Measurements from ENCODE around the gene TMEM208.

Gene TMEM208

DNA sequence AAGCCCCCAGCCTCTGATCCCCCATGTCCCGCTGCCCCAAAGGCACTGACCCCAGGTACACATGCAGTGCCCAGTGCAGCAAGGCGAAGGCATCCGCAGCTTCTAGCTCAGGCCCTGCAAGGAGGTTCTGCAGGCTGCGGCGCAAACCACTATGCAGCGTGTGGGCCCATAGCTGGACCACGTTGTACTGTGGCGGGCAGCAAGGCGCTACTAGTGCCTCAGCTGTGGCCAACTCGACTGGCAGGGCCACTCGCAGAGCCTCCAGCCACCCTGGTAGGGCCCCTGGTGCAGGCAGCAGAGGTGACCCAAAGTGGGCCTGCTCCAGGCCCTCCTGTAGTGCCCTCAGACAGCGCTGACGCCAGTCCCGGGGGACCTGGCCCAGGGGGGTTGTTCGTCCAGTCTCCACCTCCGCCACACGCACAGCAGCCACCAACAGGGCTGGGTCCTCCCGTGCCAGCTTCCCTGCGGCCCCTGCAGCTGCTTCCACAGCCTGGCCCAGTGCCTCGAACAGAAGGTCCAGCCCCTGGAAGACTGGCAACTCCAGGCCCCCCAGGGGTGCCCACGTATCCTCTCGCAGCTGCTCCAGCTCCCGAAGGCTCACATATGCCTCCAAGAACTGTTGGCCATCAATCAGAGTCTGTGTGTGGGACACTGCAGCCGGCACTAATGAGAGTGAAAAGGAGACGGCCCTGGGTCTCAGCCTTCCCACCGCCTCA, 39.6 kb upstream of the TMEM208 start:
- Mint-ChIP-seq H3K9me3 (no peaks in the 10 kb centered on the region), H3K4me1 (ENCODE audit: low read depth) (peaks cover 21% of the 10 kb centered on the region), H3K27ac (no peak overlapping the region)

GRCh38 chr16:67188323-67188722, 38.6 kb upstream of the TMEM208 start:
- Mint-ChIP-seq H3K27me3 (peaks cover 24% of the 10 kb centered on the region), H3K4me3 (no peak overlapping the region), H3K27ac (no peak overlapping the region), H3K9me3 (no peaks in the 10 kb centered on the region), H3K4me1 (ENCODE audit: low read depth) (peaks cover 30% of the 10 kb centered on the region), H3K36me3 (ENCODE audit: low read depth) (peaks cover 10% of the 10 kb centered on the region)
- intact Hi-C loops (cut with micrococcal nuclease): loop anchor here (5.0 kb wide), 1 partner anchor 241 kb away; no protein-coding TSS in a partner anchor

More for the DNA sequence above, 39.6 kb upstream of the TMEM208 start:
- peaks cover 24% of the 10 kb centered on the region for H3K27me3 Mint-ChIP-seq
- intact Hi-C loops (cut with micrococcal nuclease): loop anchor here (5.0 kb wide), 1 partner anchor 240 kb away; no protein-coding TSS in a partner anchor
- H3K36me3 Mint-ChIP-seq (ENCODE audit: low read depth): peaks cover 3% of the 10 kb centered on the region
- no peak overlapping the region for H3K4me3 Mint-ChIP-seq

GRCh38 chr16:67188798-67189197, 38.1 kb upstream of the TMEM208 start:
- Mint-ChIP-seq H3K27me3 (peaks cover 24% of the 10 kb centered on the region), H3K4me3 (no peak overlapping the region), H3K9me3 (no peaks in the 10 kb centered on the region), H3K36me3 (ENCODE audit: low read depth) (peaks cover 15% of the 10 kb centered on the region), H3K4me1 (ENCODE audit: low read depth) (peaks cover 35% of the 10 kb centered on the region), H3K27ac (no peak overlapping the region)
- intact Hi-C loops (cut with micrococcal nuclease): loop anchor here (5.0 kb wide), 1 partner anchor 241 kb away; no protein-coding TSS in a partner anchor

DNA sequence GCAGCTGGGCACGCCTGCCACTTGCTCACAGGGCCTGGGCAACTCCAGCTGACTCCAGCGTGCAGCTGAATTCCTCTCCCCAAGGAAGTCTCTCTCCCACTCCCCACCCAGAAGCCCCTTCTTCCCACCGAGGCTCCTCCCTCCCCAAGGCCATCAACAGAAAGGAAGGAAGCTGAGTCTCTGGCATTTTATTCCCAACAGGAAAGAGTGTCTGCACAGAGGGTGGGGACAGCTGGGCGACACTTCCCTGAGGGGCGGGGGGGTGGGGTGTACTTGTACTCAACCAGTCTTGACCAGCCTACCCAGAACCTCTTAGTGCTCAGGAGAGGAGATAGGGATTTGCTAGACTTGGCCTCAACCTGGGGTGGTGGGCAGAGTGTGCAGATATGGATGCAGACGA, 36.9 kb upstream of the TMEM208 start, which contains the start of gene EXOC3L1:
EXOC3L1 (minus strand) TSS at position 96 of the 400 bp plus-strand sequence. CDS start 460 bp downstream, outside the sequence.
- Mint-ChIP-seq H3K36me3 (ENCODE audit: low read depth) (peaks cover 27% of the 10 kb centered on the region), H3K4me1 (ENCODE audit: low read depth) (peaks cover 41% of the 10 kb centered on the region), H3K27me3 (peaks cover 17% of the 10 kb centered on the region), H3K4me3 (no peak within 1 kb of the TSS), H3K9me3 (no peaks in the 10 kb centered on the region), H3K27ac (no peak within 1 kb of the TSS)
- intact Hi-C loops (cut with micrococcal nuclease): no loop called here

GRCh38 chr16:67190448-67191399, 36.2 kb upstream of the TMEM208 start:
- intact Hi-C loops (cut with micrococcal nuclease): no loop called here
- Mint-ChIP-seq H3K27ac (no peak overlapping the region), H3K36me3 (ENCODE audit: low read depth) (peaks cover 34% of the 10 kb centered on the region), H3K4me1 (ENCODE audit: low read depth) (peaks cover 37% of the 10 kb centered on the region), H3K4me3 (no peak overlapping the region), H3K9me3 (no peaks in the 10 kb centered on the region), H3K27me3 (peaks cover 11% of the 10 kb centered on the region)

GRCh38 chr16:67191411-67191994, 35.4 kb upstream of the TMEM208 start:
- Mint-ChIP-seq H3K9me3 (no peaks in the 10 kb centered on the region), H3K4me1 (ENCODE audit: low read depth) (peaks cover 44% of the 10 kb centered on the region), H3K27me3 (peaks cover 6% of the 10 kb centered on the region), H3K4me3 (peak overlapping the region; percentile 83), H3K27ac (no peak overlapping the region), H3K36me3 (ENCODE audit: low read depth) (peaks cover 42% of the 10 kb centered on the region)
- intact Hi-C loops (cut with micrococcal nuclease): no loop called here

DNA sequence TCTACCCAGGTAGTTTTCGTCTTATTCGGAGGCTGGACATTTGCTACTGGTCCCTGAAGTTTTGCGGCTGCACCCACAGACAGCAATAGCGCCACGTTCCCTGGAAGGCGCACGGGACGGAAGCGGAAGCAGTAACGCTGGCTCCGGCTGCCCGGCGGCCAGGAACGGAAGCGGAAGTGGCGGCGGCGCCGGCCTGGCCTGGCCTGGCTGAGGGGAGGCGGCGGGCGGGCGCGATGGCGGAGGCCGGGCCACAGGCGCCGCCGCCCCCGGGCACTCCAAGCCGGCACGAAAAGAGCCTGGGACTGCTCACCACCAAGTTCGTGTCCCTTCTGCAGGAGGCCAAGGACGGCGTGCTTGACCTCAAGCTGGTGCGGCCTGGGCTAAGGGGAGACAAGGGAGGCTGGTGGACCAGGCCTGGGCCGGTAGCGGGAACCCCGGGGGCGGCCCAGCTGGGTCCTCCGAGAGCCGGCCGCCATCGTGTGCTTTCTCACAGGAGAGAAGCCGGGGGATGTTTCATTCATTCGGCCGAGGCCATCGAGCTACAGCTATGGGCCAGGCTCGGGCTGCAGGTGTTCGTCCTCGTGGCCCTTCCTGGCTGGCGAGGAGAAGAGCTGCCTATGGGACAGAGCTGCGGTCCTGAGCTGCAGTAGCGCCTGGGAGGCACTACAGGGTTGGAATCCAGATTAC, 34.8 kb upstream of the TMEM208 start, which contains the start of gene E2F4:
E2F4 (plus strand) TSS at position 161 of the 687 bp plus-strand sequence; CDS start at position 234, 73 bp downstream.
- H3K36me3 Mint-ChIP-seq (ENCODE audit: low read depth): peaks cover 48% of the 10 kb centered on the region
- peak within 1 kb of the TSS; percentile 79 for H3K27ac Mint-ChIP-seq
- peaks cover under 1% of the 10 kb centered on the region for H3K27me3 Mint-ChIP-seq
- H3K4me3 Mint-ChIP-seq: peak within 1 kb of the TSS; percentile 83
- H3K9me3 Mint-ChIP-seq: no peaks in the 10 kb centered on the region
- intact Hi-C loops (cut with micrococcal nuclease): loop anchor here (2.0 kb wide), 1 partner anchor 35 kb away; the partner anchor contains the start of gene TMEM208
- peaks cover 50% of the 10 kb centered on the region for H3K4me1 Mint-ChIP-seq (ENCODE audit: low read depth)

- H3K27ac Mint-ChIP-seq: peak overlapping the region; percentile 79
- intact Hi-C loops (cut with micrococcal nuclease): loop anchor here (2.0 kb wide), 1 partner anchor 34 kb away; the partner anchor contains the start of gene TMEM208
- no peaks in the 10 kb centered on the region for H3K9me3 Mint-ChIP-seq
- no peaks in the 10 kb centered on the region for H3K27me3 Mint-ChIP-seq
- H3K4me3 Mint-ChIP-seq: peak overlapping the region; percentile 83
- peaks cover 56% of the 10 kb centered on the region for H3K36me3 Mint-ChIP-seq (ENCODE audit: low read depth)
- H3K4me1 Mint-ChIP-seq (ENCODE audit: low read depth): peaks cover 58% of the 10 kb centered on the region
These were observed 34.1 kb upstream of the TMEM208 start for GRCh38 chr16:67192781-67193361.

DNA sequence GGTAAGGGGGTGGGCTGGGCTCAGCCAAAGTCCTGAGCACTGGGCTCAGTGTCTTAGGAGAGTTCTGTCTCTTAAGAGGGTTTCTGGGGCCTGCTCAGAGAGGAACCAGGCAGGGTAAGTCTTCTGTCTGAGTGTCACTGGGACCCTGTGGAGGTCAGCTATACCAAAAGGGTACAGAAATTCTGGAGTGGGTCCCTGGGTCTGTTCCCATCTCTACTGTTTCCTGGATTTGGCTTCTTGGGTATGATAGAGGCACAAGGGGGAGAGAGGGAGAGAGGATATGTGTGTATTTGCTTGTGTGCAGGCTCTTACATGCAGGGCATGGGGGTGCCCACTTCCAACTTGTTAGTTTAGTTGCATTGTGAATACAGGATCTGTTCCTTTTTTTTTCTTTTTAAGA, 33.4 kb upstream of the TMEM208 start:
- Mint-ChIP-seq H3K27me3 (no peaks in the 10 kb centered on the region), H3K4me1 (ENCODE audit: low read depth) (peaks cover 64% of the 10 kb centered on the region), H3K9me3 (no peaks in the 10 kb centered on the region), H3K27ac (peak overlapping the region; percentile 79), H3K4me3 (peak overlapping the region; percentile 83), H3K36me3 (ENCODE audit: low read depth) (peaks cover 62% of the 10 kb centered on the region)
- intact Hi-C loops (cut with micrococcal nuclease): loop anchor here (2.0 kb wide), 1 partner anchor 33 kb away; the partner anchor contains the start of gene TMEM208

DNA sequence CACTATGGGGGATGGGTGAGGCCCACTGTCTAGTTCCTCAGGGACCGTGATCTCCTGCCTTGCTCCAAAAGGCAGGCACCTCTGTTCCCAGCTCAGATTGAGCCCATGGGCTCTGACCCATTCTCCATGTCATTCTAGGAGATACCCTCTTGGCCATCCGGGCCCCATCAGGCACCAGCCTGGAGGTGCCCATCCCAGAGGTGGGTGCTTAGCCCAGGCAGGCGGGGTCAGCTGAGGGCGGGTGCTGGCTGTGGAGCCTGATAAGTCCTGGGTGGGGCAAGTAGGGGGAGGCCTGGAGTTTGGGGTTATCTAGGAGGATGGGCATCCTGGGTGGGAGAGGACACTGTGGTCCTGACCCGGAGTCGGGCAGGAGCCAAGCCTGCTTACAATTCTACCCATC, 32.7 kb upstream of the TMEM208 start:
- Mint-ChIP-seq H3K36me3 (ENCODE audit: low read depth) (peaks cover 65% of the 10 kb centered on the region), H3K27ac (peak overlapping the region; percentile 79), H3K4me3 (no peak overlapping the region), H3K27me3 (no peaks in the 10 kb centered on the region), H3K4me1 (ENCODE audit: low read depth) (peaks cover 66% of the 10 kb centered on the region), H3K9me3 (no peaks in the 10 kb centered on the region)
- intact Hi-C loops (cut with micrococcal nuclease): no loop called here

- Mint-ChIP-seq H3K27ac (no peak overlapping the region), H3K9me3 (no peaks in the 10 kb centered on the region), H3K4me1 (ENCODE audit: low read depth) (peaks cover 74% of the 10 kb centered on the region), H3K4me3 (no peak overlapping the region), H3K36me3 (ENCODE audit: low read depth) (peaks cover 79% of the 10 kb centered on the region), H3K27me3 (no peaks in the 10 kb centered on the region)
- intact Hi-C loops (cut with micrococcal nuclease): loop anchor here (5.0 kb wide), 1 partner anchor 47 kb away; no protein-coding TSS in a partner anchor
These were observed 31.3 kb upstream of the TMEM208 start for GRCh38 chr16:67195676-67196075.

DNA sequence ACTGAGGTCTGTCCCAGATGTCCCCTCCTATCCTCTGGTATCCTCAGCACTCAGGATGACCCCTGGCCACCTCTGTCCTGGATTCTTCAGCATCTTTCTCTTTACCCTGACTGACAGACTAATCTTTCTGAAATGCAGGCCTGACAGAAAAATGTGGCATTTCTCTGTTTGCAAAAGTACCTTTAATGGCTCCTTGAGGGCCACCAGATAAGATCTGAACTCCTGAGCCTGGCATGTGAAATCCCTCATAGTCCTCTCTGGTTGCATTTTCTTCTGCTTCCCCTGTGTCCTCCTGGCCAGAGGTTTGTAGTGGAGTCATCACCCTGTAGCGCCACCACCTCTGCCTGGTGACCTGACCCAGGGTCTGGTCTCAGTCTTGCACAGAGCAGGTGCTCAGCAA, 30.0 kb upstream of the TMEM208 start:
- Mint-ChIP-seq H3K4me1 (ENCODE audit: low read depth) (peaks cover 67% of the 10 kb centered on the region), H3K9me3 (no peaks in the 10 kb centered on the region), H3K27me3 (no peaks in the 10 kb centered on the region), H3K36me3 (ENCODE audit: low read depth) (peaks cover 91% of the 10 kb centered on the region), H3K27ac (no peak overlapping the region), H3K4me3 (no peak overlapping the region)
- intact Hi-C loops (cut with micrococcal nuclease): loop anchor here (5.0 kb wide), 1 partner anchor 45 kb away; no protein-coding TSS in a partner anchor
